Retinal pigment epithelial cell (primary cell): ENCODE measurements around the gene SYVN1.

Experiments
- DNase-seq: peaks from one replicate; pipeline ENCODE4 v3.0.0-alpha.2; 2010; ENCODE audit warnings: low read depth
- H3K4me3 ChIP-seq: 2 replicates; pipeline ENCODE4 v1.5.1; 2011; ENCODE audit warnings: mild to moderate bottlenecking, low read length, control low read depth, moderate library complexity
- TF ChIP-seq, protein P1 (sequence below): conservative IDR thresholded peaks from 2 replicates; pipeline ENCODE4 v1.5.1; 2011; ENCODE audit warnings: low read depth, low read length, control low read depth, inconsistent platforms

Gene SYVN1

DNA sequence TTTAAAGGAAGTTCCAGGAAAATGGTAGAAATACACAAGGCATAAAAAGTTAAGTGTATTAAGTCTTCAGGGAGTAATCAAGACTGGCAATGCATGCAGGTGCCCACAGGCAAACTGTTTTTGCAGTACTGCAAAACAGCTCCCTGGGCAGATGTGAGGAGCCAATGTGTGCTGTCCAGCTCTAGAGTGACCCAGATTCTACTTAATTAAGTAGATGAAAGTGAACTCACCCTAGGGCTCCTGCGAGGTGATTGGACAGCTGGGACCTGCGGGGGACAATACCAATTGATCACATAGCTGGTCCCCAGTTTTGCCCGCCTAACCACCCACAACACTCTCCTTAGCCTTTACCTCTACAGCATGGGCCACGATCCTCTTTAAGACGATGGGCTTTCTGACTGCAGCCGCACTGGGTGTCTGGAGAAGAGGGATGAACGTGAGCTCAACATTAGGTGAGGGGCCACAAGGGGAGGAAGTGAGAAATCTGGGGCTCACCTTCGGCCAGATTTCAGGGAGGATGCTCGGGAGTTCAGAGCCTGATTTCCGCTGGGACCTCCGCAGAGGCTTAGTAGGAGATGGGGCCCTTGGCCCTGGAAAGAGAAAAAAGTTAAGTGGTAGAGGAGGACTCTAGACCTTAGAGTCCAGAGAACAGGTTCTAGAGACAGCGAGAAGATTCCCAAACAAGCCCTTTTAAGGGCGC lies 51.0 kb downstream of the SYVN1 start:
- peak overlapping the region; percentile 72 for H3K4me3 ChIP-seq
- TF ChIP-seq, protein P1, sequence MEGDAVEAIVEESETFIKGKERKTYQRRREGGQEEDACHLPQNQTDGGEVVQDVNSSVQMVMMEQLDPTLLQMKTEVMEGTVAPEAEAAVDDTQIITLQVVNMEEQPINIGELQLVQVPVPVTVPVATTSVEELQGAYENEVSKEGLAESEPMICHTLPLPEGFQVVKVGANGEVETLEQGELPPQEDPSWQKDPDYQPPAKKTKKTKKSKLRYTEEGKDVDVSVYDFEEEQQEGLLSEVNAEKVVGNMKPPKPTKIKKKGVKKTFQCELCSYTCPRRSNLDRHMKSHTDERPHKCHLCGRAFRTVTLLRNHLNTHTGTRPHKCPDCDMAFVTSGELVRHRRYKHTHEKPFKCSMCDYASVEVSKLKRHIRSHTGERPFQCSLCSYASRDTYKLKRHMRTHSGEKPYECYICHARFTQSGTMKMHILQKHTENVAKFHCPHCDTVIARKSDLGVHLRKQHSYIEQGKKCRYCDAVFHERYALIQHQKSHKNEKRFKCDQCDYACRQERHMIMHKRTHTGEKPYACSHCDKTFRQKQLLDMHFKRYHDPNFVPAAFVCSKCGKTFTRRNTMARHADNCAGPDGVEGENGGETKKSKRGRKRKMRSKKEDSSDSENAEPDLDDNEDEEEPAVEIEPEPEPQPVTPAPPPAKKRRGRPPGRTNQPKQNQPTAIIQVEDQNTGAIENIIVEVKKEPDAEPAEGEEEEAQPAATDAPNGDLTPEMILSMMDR = no peak
- DNase-seq = no peak

DNA sequence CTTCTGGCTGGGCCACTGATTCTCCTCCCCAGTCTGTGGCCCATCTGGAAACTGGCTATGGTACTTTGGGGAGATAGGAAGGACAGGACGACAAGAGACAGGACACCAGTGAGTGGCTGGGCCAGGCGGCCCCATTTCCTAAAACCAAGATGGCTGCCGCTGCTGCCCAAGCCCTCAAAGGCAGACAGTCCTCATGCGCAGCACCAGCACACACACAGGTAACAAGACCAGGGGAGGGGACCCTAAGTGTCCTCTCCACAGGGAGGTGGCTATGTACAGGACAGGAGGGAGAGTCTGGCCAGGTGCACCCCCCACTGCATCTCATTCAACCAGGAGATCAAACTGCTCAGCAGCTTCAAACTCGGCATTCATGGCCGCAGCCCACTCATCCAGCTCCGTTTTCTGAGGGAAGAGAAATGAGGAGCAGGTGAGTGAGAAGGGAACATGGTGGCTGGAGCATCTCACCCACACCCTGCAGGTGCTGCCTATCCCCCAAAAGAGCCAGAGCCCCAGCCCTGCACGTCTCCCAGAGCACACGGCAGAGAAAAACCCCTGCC lies 55.5 kb downstream of the SYVN1 start:
- TF ChIP-seq, protein P1 = no peak
- no peak for DNase-seq
- H3K4me3 ChIP-seq = no peak overlapping the region

DNA sequence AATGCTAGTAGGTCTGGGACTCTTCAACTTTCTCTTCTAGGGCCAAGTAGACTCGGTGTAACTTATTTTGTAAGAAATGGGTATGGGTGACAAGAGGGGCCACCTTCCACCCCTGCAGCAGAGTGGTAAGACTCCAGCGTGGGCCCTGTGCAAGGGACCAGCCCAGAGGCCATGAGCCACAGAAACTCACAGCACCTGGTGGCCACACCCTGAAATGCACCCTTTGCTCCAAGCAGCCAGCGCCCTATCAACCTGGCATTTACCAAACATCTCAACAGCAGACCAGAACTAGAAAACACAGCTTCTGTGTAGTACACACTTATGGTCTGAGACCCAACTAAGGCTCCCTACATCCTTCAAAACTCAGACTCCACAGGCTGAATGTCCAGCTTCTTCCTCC lies 56.2 kb downstream of the SYVN1 start:
- no peak overlapping the region for H3K4me3 ChIP-seq
- no peak for DNase-seq
- TF ChIP-seq, protein P1 = peak; percentile 74

DNA sequence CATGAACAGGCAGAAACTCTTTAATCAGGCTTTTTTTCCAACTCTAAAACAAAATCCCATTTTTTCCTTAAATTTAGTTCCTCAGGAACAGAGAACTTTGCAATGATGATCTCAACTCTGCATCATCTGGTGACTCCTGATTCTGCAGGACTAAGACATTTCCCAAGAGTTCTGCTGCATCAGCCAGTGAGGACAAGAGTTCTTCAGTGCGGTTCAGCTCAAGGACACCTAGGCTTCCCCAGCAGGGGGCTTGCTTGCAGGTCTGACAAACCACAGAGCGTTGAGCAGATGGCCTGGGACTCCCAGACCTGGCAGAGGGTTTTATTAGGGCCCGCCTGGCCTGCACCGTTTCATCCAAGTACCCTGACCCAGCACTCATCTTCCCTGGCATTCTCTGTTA lies 56.9 kb downstream of the SYVN1 start:
- DNase-seq = no peak
- TF ChIP-seq, protein P1 = peak; percentile 5
- H3K4me3 ChIP-seq = no peak overlapping the region
